Endothelial cell of umbilical vein (primary cell): ENCODE results near the gene GRID2IP.

Source experiments
- EZH2 ChIP-seq: IDR thresholded peaks from 2 replicates; pipeline ENCODE4 v1.6.1; 2012; ENCODE audit warnings: borderline replicate concordance, low read depth, mild to moderate bottlenecking, moderate library complexity, low read length, inconsistent platforms; ENCODE audit not compliant: severe bottlenecking
- TF ChIP-seq, protein P1 (sequence below), 2 donors: IDR thresholded peaks; 1 replicate in 1 of 2; 2 replicates in 1 of 2; pipeline ENCODE4 v1.5.1; 2011; ENCODE audit warnings: low read length in 2 of 2, mild to moderate bottlenecking in 2 of 2, moderate library complexity in 2 of 2, control low read depth in 1 of 2, inconsistent platforms in 1 of 2, low read depth in 1 of 2; ENCODE audit not compliant: insufficient read depth in 1 of 2; ENCODE audit errors: extremely low read depth in 1 of 2
- TF ChIP-seq, protein P2 (sequence below): IDR thresholded peaks from 2 replicates; pipeline ENCODE4 v1.6.1; 2011; ENCODE audit not compliant: insufficient read depth, insufficient read length

DNA sequence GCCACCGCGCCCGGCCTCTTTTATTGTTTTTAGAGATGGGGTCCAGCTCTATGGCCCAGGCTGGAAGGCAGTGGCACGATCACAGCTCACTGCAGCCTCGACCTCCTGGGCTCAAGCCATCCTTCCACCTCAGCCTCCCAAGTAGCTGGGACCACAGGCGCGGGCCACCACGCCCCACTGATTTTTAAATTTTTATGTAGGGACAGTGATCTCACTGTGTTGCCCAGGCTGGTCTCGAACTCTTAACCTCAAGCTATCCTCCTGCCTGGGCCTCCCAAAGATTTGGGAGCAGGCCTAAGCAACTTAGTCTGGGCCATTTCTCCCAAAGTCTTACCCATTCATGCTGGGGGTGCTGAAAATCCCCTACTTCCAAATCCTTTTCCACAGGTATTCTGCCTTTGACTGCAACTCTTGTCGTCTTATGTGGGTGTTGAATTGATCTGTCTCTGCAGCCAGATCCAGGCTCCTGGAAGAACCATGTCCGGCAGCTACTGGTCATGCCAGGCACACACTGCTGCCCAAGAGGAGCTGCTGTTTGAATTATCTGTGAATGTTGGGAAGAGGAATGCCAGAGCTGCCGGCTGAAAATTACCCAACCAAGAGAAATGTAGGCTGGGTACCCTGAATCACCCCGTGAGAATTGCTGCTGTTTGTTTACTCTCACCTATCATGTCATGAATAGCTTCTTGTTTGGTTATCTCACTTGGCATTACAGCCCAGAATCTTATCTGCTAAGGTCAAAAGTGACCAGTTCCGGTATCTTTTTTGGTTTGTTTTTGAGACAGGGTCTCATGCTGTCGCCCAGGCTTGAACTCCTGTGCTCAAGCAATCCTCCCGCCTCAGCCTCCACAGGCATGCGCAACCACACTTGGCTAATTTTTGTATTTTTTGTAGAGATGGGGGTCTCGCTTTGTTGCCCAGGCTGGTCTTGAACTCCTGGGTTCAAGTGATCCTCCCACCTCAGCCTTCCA is 27.1 kb upstream of the GRID2IP start:
- TF ChIP-seq, protein P1, sequence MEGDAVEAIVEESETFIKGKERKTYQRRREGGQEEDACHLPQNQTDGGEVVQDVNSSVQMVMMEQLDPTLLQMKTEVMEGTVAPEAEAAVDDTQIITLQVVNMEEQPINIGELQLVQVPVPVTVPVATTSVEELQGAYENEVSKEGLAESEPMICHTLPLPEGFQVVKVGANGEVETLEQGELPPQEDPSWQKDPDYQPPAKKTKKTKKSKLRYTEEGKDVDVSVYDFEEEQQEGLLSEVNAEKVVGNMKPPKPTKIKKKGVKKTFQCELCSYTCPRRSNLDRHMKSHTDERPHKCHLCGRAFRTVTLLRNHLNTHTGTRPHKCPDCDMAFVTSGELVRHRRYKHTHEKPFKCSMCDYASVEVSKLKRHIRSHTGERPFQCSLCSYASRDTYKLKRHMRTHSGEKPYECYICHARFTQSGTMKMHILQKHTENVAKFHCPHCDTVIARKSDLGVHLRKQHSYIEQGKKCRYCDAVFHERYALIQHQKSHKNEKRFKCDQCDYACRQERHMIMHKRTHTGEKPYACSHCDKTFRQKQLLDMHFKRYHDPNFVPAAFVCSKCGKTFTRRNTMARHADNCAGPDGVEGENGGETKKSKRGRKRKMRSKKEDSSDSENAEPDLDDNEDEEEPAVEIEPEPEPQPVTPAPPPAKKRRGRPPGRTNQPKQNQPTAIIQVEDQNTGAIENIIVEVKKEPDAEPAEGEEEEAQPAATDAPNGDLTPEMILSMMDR (IDR thresholded peaks at IDR 0.05; ENCODE audit: extremely low read depth in 1 of 2, insufficient read depth in 1 of 2, low read depth in 1 of 2, low read length in 2 of 2): no peak
- TF ChIP-seq EZH2: no peak
- TF ChIP-seq, protein P2, sequence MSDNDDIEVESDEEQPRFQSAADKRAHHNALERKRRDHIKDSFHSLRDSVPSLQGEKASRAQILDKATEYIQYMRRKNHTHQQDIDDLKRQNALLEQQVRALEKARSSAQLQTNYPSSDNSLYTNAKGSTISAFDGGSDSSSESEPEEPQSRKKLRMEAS: no peak
